Natural killer cell (primary cell): ENCODE results near the gene LENG1. TPM values are rescaled to one million over a fixed set of nuclear protein-coding genes. Genes with fewer than 3 reads are reported as not detected.

ENCODE experiments used
- ATAC-seq, 3 donors: fragments of 150-1000 bp in 2 of 3; fragments of 200-7000 bp in 1 of 3; cut with Tn5 transposase; 1 replicate in 1 of 3; 2 replicates in 2 of 3; pipeline ENCODE4 v1.10.0; 2021; ENCODE audit warnings: mild to moderate bottlenecking in 2 of 3, moderate library complexity in 2 of 3
- DNase-seq, 2 donors: peaks; one replicate each; pipeline versions ENCODE4 v3.0.0 to v3.0.0-alpha.2; 2013 to 2021; ENCODE audit warnings: mixed read lengths in 1 of 2
- H3K27ac ChIP-seq: one replicate; pipeline ENCODE4 v1.5.1; 2013; ENCODE audit warnings: mild to moderate bottlenecking, low read length
- H3K27me3 ChIP-seq: one replicate; pipeline ENCODE4 v1.6.1; 2013; ENCODE audit warnings: low read length; ENCODE audit not compliant: control insufficient read depth, insufficient read depth
- H3K36me3 ChIP-seq: one replicate; pipeline ENCODE4 v1.6.1; 2013; ENCODE audit warnings: low read length; ENCODE audit not compliant: control insufficient read depth, insufficient read depth
- H3K4me1 ChIP-seq: one replicate; pipeline ENCODE4 v1.6.1; 2013; ENCODE audit warnings: low read length; ENCODE audit not compliant: control insufficient read depth, insufficient read depth
- H3K4me3 ChIP-seq: one replicate; pipeline ENCODE4 v1.5.1; 2013; ENCODE audit warnings: low read length
- H3K9me3 ChIP-seq: one replicate; pipeline ENCODE4 v1.6.1; 2013; ENCODE audit warnings: low read length; ENCODE audit not compliant: control insufficient read depth, insufficient read depth
- H3K27ac Mint-ChIP-seq, 2 donors: one replicate each; pipeline ENCODE4 v1.8.0; 2022; ENCODE audit warnings: mild to moderate bottlenecking in 2 of 2, mixed read lengths in 2 of 2, moderate library complexity in 1 of 2
- H3K27me3 Mint-ChIP-seq, 2 donors: one replicate each; pipeline ENCODE4 v1.8.0; 2022; ENCODE audit warnings: low read depth in 2 of 2, mixed read lengths in 2 of 2
- H3K36me3 Mint-ChIP-seq: one replicate; pipeline ENCODE4 v1.8.0; 2022; ENCODE audit warnings: mixed read lengths
- H3K4me1 Mint-ChIP-seq, 2 donors: one replicate each; pipeline ENCODE4 v1.8.0; 2022; ENCODE audit warnings: mixed read lengths in 2 of 2
- H3K4me3 Mint-ChIP-seq: one replicate; pipeline ENCODE4 v1.8.0; 2022; ENCODE audit warnings: mild to moderate bottlenecking, moderate library complexity, mixed read lengths
- H3K9me3 Mint-ChIP-seq, 2 donors: one replicate each; pipeline ENCODE4 v1.8.0; 2022; ENCODE audit warnings: mixed read lengths in 2 of 2
- CTCF ChIP-seq: fragments of 200-600 bp; IDR thresholded peaks from one replicate; pipeline ENCODE4 v1.8.0; 2022; ENCODE audit warnings: antibody characterized with exemption
- WGBS: methylation state at CpG from one replicate; pipeline ENCODE4 v1.1.7; 2013; ENCODE audit warnings: missing lambda C conversion rate; ENCODE audit not compliant: insufficient coverage; 5-methylcytosine and 5-hydroxymethylcytosine counted together
- intact Hi-C: fragments of 100-400 bp; cut with micrococcal nuclease; formaldehyde crosslinking; loops from one replicate; pipeline ENCODE4 v1.14.2; 2022
- total RNA-seq, 4 donors: library from RNA; stranded (reverse); fragments of 120-200 nt in 1 of 4; gene quantifications; one replicate each; pipeline versions ENCODE4 v1.2.3 to v1.2.4, GENCODE V29; 2013 to 2022

Gene LENG1
- total RNA-seq, 3 donors from 2014 or later (not counting 1 experiment from before 2014, with no cell fraction given) = 8.3 to 9.4 (median 9.1) TPM

GRCh38 chr19:54136864-54137698 lies 22.4 kb downstream of the LENG1 start:
- peaks cover 3% of the 10 kb centered on the region for H3K36me3 ChIP-seq
- Mint-ChIP-seq H3K4me3 (peak overlapping the region; percentile 95), H3K36me3 (no peaks in the 10 kb centered on the region), H3K9me3 (no peaks in the 10 kb centered on the region), H3K4me1 (peaks cover 48 to 56% of the 10 kb centered on the region in 2 donors), H3K27me3 (no peaks in the 10 kb centered on the region), H3K27ac (peak overlapping the region; percentile 80 to 90)
- ATAC-seq (peak; percentile 76 to 90 (median 79)), DNase-seq (peak; percentile 98 to 100)
- H3K4me3 ChIP-seq = peak overlapping the region; percentile 76
- intact Hi-C loops = loop anchor here (1.0 kb wide), 4 partner anchors 22 to 53 kb away; partner anchors contain the start of genes LENG1, NDUFA3, PRPF31 and TFPT
- 0% methylated on average over 46 of the region's 46 CpGs for WGBS
- H3K27me3 ChIP-seq = no peaks in the 10 kb centered on the region
- H3K4me1 ChIP-seq = peaks cover 41% of the 10 kb centered on the region
- peaks cover 3% of the 10 kb centered on the region for H3K9me3 ChIP-seq
- peak overlapping the region; percentile 94 for H3K27ac ChIP-seq
- no peak for TF ChIP-seq CTCF

GRCh38 chr19:54136086-54136863 lies 23.2 kb downstream of the LENG1 start:
- WGBS = 5% methylated on average over 30 of the region's 30 CpGs
- no peaks in the 10 kb centered on the region for H3K27me3 ChIP-seq
- H3K27ac Mint-ChIP-seq = peak overlapping the region; percentile 80 to 90
- no peaks in the 10 kb centered on the region for H3K9me3 Mint-ChIP-seq
- H3K4me3 ChIP-seq = peak overlapping the region; percentile 44
- no peak for ATAC-seq
- H3K27me3 Mint-ChIP-seq = no peaks in the 10 kb centered on the region
- peaks cover 41% of the 10 kb centered on the region for H3K4me1 ChIP-seq
- no peaks in the 10 kb centered on the region for H3K36me3 Mint-ChIP-seq
- H3K4me3 Mint-ChIP-seq = peak overlapping the region; percentile 95
- DNase-seq = peak; percentile 25 to 27
- peaks cover 6% of the 10 kb centered on the region for H3K36me3 ChIP-seq
- H3K9me3 ChIP-seq = peaks cover 3% of the 10 kb centered on the region
- peaks cover 41 to 50% of the 10 kb centered on the region in 2 donors for H3K4me1 Mint-ChIP-seq
- intact Hi-C loops = no loop called here
- TF ChIP-seq CTCF = no peak
- H3K27ac ChIP-seq = peak overlapping the region; percentile 47

GRCh38 chr19:54133957-54134590 lies 25.4 kb downstream of the LENG1 start:
- peaks cover 22 to 30% of the 10 kb centered on the region in 2 donors for H3K4me1 Mint-ChIP-seq
- Histone ChIP-seq H3K9me3 (peaks cover 3% of the 10 kb centered on the region), H3K4me1 (peaks cover 24% of the 10 kb centered on the region), H3K27me3 (no peaks in the 10 kb centered on the region), H3K36me3 (peaks cover 18% of the 10 kb centered on the region), H3K4me3 (no peak overlapping the region), H3K27ac (no peak overlapping the region)
- H3K9me3 Mint-ChIP-seq = no peaks in the 10 kb centered on the region
- H3K36me3 Mint-ChIP-seq = no peaks in the 10 kb centered on the region
- H3K4me3 Mint-ChIP-seq = no peak overlapping the region
- no peak for DNase-seq
- intact Hi-C loops = no loop called here
- no peak for ATAC-seq
- 75% methylated on average over 2 of the region's 2 CpGs for WGBS
- TF ChIP-seq CTCF = no peak
- H3K27ac Mint-ChIP-seq = peak overlapping the region; percentile 71 to 78
- H3K27me3 Mint-ChIP-seq = no peaks in the 10 kb centered on the region
